Measurements from ENCODE around the gene PLRG1. TPM values are rescaled to one million over a fixed set of nuclear protein-coding genes. Genes with fewer than 3 reads are reported as not detected.

Gene PLRG1
- total RNA-seq, 1 donor from 2014 or later = 95.7 TPM

DNA sequence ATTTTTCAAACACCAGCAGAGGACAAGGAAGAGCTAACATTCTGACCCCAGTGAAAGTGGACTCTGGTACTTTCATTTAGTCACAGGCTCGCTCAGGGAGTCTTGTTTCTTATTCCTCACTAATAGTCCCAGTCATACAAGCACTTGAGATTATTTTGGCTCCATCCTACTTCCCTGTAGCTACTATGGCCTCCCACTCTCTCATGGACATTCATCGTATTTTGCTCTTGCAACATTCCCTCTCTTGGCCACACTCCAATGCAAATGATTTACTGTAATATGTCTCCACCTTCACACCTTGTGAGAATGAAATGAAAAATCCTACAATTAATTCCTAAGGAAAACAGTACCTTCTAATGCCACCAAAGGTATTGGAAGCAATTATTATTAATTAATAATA lies 21.3 kb downstream of the PLRG1 start:
- H3K27ac Mint-ChIP-seq = peak overlapping the region; percentile 7
- no peak for DNase-seq (ENCODE audit: extremely low spot score, unreplicated experiment)
- no peaks in the 10 kb centered on the region for H3K9me3 Mint-ChIP-seq
- H3K4me1 Mint-ChIP-seq (ENCODE audit: unreplicated experiment) = peaks cover 11% of the 10 kb centered on the region
- TF ChIP-seq, protein P1, sequence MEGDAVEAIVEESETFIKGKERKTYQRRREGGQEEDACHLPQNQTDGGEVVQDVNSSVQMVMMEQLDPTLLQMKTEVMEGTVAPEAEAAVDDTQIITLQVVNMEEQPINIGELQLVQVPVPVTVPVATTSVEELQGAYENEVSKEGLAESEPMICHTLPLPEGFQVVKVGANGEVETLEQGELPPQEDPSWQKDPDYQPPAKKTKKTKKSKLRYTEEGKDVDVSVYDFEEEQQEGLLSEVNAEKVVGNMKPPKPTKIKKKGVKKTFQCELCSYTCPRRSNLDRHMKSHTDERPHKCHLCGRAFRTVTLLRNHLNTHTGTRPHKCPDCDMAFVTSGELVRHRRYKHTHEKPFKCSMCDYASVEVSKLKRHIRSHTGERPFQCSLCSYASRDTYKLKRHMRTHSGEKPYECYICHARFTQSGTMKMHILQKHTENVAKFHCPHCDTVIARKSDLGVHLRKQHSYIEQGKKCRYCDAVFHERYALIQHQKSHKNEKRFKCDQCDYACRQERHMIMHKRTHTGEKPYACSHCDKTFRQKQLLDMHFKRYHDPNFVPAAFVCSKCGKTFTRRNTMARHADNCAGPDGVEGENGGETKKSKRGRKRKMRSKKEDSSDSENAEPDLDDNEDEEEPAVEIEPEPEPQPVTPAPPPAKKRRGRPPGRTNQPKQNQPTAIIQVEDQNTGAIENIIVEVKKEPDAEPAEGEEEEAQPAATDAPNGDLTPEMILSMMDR (conservative IDR thresholded peaks at IDR 0.05) = no peak
- peaks cover 4% of the 10 kb centered on the region for H3K27me3 Mint-ChIP-seq
- no peaks in the 10 kb centered on the region for H3K36me3 Mint-ChIP-seq
- H3K4me3 Mint-ChIP-seq = no peak overlapping the region

DNA sequence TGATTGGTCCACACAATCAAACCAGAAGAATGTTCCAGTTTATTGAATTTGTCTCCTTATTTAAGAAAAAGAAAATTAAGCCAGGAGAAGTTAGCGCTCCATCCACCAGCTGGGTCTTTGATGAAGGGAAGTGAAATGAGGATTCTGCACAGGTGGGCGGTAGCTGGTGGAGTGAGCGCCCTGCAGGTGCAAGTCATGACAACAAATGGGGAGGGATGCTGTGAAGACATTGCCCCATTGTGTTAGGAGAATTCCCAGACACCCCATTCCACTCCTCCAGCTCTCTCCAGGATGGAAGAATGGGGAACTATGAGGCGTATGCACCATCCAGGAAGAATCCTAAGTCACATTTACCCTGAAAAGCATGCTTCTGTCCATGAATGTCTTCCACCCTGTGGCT lies 22.9 kb downstream of the PLRG1 start:
- H3K9me3 Mint-ChIP-seq = no peaks in the 10 kb centered on the region
- H3K36me3 Mint-ChIP-seq = no peaks in the 10 kb centered on the region
- TF ChIP-seq, protein P1 (conservative IDR thresholded peaks at IDR 0.05) = no peak
- H3K27me3 Mint-ChIP-seq = peaks cover 4% of the 10 kb centered on the region
- H3K4me3 Mint-ChIP-seq = no peak overlapping the region
- no peak for DNase-seq (ENCODE audit: extremely low spot score, unreplicated experiment)
- H3K27ac Mint-ChIP-seq = no peak overlapping the region
- H3K4me1 Mint-ChIP-seq (ENCODE audit: unreplicated experiment) = peaks cover 11% of the 10 kb centered on the region

DNA sequence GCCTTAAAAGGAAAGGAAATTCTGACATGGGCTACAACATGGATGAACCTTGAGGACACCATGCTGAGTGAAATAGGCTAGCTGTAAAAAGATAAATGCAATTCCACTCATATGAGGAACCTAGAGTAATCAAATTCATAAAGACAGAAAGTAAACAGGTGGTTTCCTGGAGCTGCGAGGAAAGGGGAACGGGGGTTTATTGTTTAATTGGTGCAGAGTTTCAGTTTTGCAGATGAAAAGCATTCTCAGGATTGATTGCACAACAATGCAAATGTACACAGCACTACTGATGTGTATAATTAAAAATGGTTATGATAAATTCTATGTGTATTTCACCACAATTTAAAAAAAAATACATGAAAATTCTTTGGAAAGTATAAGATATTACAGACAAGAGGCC lies 24.0 kb downstream of the PLRG1 start:
- Mint-ChIP-seq H3K4me1 (ENCODE audit: unreplicated experiment) (peaks cover 18% of the 10 kb centered on the region), H3K27ac (no peak overlapping the region), H3K9me3 (no peaks in the 10 kb centered on the region), H3K36me3 (no peaks in the 10 kb centered on the region), H3K4me3 (no peak overlapping the region), H3K27me3 (peaks cover 4% of the 10 kb centered on the region)
- TF ChIP-seq, protein P1 (conservative IDR thresholded peaks at IDR 0.05) = no peak
- no peak for DNase-seq (ENCODE audit: extremely low spot score, unreplicated experiment)

DNA sequence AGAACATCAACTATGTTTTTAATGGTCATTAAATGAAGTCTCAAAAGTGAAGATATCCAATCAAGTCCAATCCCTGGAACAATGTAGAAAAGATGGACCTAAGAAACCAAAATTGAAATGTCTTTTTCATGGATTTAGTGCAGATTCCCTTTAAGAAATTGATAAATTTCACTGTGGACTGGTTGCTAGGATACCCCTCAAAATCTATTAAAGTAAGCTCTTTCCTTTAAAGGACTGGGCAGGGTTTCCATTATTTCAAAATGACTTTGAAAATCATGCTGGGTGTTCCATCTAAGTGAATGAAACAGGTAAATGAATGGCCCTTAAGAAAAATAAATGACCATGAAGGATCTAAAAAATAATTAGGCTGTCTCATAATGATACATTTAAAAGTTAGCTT lies 28.6 kb downstream of the PLRG1 start:
- TF ChIP-seq, protein P1 (conservative IDR thresholded peaks at IDR 0.05) = no peak
- H3K36me3 Mint-ChIP-seq = no peaks in the 10 kb centered on the region
- no peaks in the 10 kb centered on the region for H3K9me3 Mint-ChIP-seq
- no peak for DNase-seq (ENCODE audit: extremely low spot score, unreplicated experiment)
- H3K27ac Mint-ChIP-seq = no peak overlapping the region
- peaks cover 11% of the 10 kb centered on the region for H3K27me3 Mint-ChIP-seq
- peaks cover 25% of the 10 kb centered on the region for H3K4me1 Mint-ChIP-seq (ENCODE audit: unreplicated experiment)
- H3K4me3 Mint-ChIP-seq = no peak overlapping the region

DNA sequence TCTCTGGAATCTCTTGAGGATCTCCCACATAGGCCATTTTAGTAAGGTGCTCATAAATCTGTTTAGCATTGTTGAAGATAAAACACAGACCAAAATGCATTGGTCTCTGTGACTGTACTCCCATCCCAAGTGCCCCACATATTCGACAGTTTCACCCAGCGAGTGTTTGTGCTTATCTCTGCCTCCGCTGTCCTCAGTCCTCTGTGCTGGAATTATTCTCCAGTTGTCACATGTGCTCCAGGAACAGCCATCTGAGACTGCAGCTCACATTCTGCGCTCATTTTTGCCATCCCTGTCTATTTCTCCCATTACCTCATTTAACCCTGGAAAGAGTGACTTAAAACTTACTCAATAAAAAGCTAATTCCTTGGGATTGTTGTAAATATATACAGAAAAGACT lies 31.0 kb downstream of the PLRG1 start:
- H3K27ac Mint-ChIP-seq = no peak overlapping the region
- no peaks in the 10 kb centered on the region for H3K36me3 Mint-ChIP-seq
- no peak overlapping the region for H3K4me3 Mint-ChIP-seq
- peaks cover 25% of the 10 kb centered on the region for H3K4me1 Mint-ChIP-seq (ENCODE audit: unreplicated experiment)
- TF ChIP-seq, protein P1 (conservative IDR thresholded peaks at IDR 0.05) = no peak
- no peak for DNase-seq (ENCODE audit: extremely low spot score, unreplicated experiment)
- H3K9me3 Mint-ChIP-seq = no peaks in the 10 kb centered on the region
- peaks cover 11% of the 10 kb centered on the region for H3K27me3 Mint-ChIP-seq

DNA sequence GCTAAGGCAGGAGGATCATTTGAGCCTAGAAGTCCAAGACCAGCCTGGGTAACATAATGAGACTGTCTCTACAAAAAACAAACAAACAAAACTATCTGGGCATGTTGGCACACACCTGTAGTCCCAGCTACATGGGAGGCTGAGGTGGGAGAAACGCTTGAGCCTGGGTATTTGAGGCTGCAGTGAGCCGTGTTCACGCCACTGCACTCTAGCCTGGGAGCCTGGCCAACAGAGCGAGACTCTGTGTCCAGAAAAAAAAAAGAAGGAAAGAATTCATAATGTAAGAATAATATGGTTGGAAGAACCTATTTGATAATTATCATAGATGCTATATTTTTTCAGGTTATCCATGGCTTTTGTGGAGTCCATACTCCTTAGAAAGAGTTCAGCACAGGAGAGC lies 32.6 kb downstream of the PLRG1 start:
- Mint-ChIP-seq H3K27me3 (peaks cover 11% of the 10 kb centered on the region), H3K4me1 (ENCODE audit: unreplicated experiment) (peaks cover 28% of the 10 kb centered on the region), H3K9me3 (no peaks in the 10 kb centered on the region), H3K27ac (no peak overlapping the region), H3K36me3 (no peaks in the 10 kb centered on the region), H3K4me3 (no peak overlapping the region)
- TF ChIP-seq, protein P1 (conservative IDR thresholded peaks at IDR 0.05) = no peak
- no peak for DNase-seq (ENCODE audit: extremely low spot score, unreplicated experiment)
